Measurements from ENCODE around the gene CHD9.
"Not testable (repeated sequence)": the region's sequence is repeated elsewhere in the genome, so short reads cannot be mapped to it uniquely, and the experiment has no call there.

The CHD9 gene

GRCh38 chr16:53054670-53055485, at the start of gene CHD9:
CHD9 (plus strand) TSS chr16:53054991; CDS start chr16:53156090, 101,099 bp downstream.
- peak; percentile 92 for DNase-seq

GRCh38 chr16:53007095-53007494, 47.7 kb upstream of the CHD9 start:
- no peak for DNase-seq

- DNase-seq: no peak
These were observed 40.5 kb upstream of the CHD9 start for GRCh38 chr16:53014287-53014686.

- DNase-seq: no peak
These were observed 35.9 kb upstream of the CHD9 start for GRCh38 chr16:53018834-53019416.

- peak; percentile 60 for DNase-seq
These were observed 32.4 kb upstream of the CHD9 start for GRCh38 chr16:53022374-53022773.

GRCh38 chr16:53024045-53024444, 30.7 kb upstream of the CHD9 start:
- no peak for DNase-seq

GRCh38 chr16:53029971-53030370, 24.8 kb upstream of the CHD9 start:
- no peak for DNase-seq

GRCh38 chr16:53031323-53031942, 23.4 kb upstream of the CHD9 start:
- DNase-seq: no peak

GRCh38 chr16:53034306-53034705, 20.5 kb upstream of the CHD9 start:
- DNase-seq: no peak

- DNase-seq: no peak
These were observed 19.4 kb upstream of the CHD9 start for GRCh38 chr16:53035176-53035942.

- no peak for DNase-seq
These were observed 18.7 kb upstream of the CHD9 start for GRCh38 chr16:53036066-53036465.

GRCh38 chr16:53036711-53037110, 18.1 kb upstream of the CHD9 start:
- not testable (repeated sequence) for DNase-seq

GRCh38 chr16:53040788-53041187, 14.0 kb upstream of the CHD9 start:
- DNase-seq: no peak

GRCh38 chr16:53041320-53042051, 13.3 kb upstream of the CHD9 start:
- peak; percentile 94 for DNase-seq

- DNase-seq: no peak
These were observed 12.5 kb upstream of the CHD9 start for GRCh38 chr16:53042235-53042701.

GRCh38 chr16:53043428-53043831, 11.4 kb upstream of the CHD9 start:
- peak; percentile 75 for DNase-seq

- peak; percentile 69 for DNase-seq
These were observed 10.7 kb upstream of the CHD9 start for GRCh38 chr16:53043986-53044601.

- DNase-seq: no peak
These were observed 9.2 kb upstream of the CHD9 start for GRCh38 chr16:53045341-53046220.

- not testable (repeated sequence) for DNase-seq
These were observed 7.3 kb upstream of the CHD9 start for GRCh38 chr16:53047515-53047914.

- DNase-seq: no peak
These were observed 6.5 kb upstream of the CHD9 start for GRCh38 chr16:53048139-53048915.
